ENCODE results near the gene HMBS. TPM values are rescaled to one million over a fixed set of nuclear protein-coding genes. Genes with fewer than 3 reads are reported as not detected.
A peak's percentile ranks its signal among the peaks of the same experiment; 100 is the strongest.
"Not testable (repeated sequence)": the region's sequence is repeated elsewhere in the genome, so short reads cannot be mapped to it uniquely, and the experiment has no call there.

Gene HMBS
- total and polyA plus RNA-seq, 4 donors: 10.5 to 224 (median 26.7) TPM

GRCh38 chr11:119057000-119057769 lies 27.5 kb upstream of the HMBS start, which contains the start of gene HYOU1:
Gene HYOU1, minus strand, starts transcription at chr11:119057205. Its CDS starts 1,045 bp downstream, at chr11:119056160.
- DNase-seq (ENCODE audit: low spot score): peak; percentile 99
- H3K27ac ChIP-seq (ENCODE audit: low read depth in 1 of 2, low read length in 2 of 2): peak within 1 kb of the TSS; percentile 81 to 86
- H3K9me3 ChIP-seq (ENCODE audit: control insufficient read depth in 4 of 4, low read length in 3 of 4): no peaks in the 10 kb centered on the region
- WGBS: under 1% methylated on average over 79 of the region's 79 CpGs
- H3K36me3 ChIP-seq (ENCODE audit: control insufficient read depth in 4 of 4, insufficient read depth in 3 of 4, low read depth in 1 of 4, low read length in 3 of 4): peaks cover 17 to 30% (median 25%) of the 10 kb centered on the region in 4 donors
- no peaks in the 10 kb centered on the region for H3K27me3 ChIP-seq (ENCODE audit: control insufficient read depth in 4 of 4, insufficient read depth in 4 of 4, low read length in 3 of 4)
- TF ChIP-seq GABPA (IDR thresholded peaks at IDR 0.05 in 1 of 2, conservative IDR thresholded peaks at IDR 0.05 in 1 of 2) (peak in 1 of 2 donors; percentile 87), YY1 (IDR thresholded peaks at IDR 0.05) (peak; percentile 82), RXRA (IDR thresholded peaks at IDR 0.05) (peak; percentile 64 to 77), FOXA1 (IDR thresholded peaks at IDR 0.05) (no peak), ATF3 (IDR thresholded peaks at IDR 0.05) (no peak), JUND (IDR thresholded peaks at IDR 0.05) (no peak), HNF4A (conservative IDR thresholded peaks at IDR 0.05) (peak in 1 of 2 donors; percentile 14), CTCF (IDR thresholded peaks at IDR 0.05; ENCODE audit: low read depth, low read length, missing input control) (peak; percentile 2), NR2F2 (IDR thresholded peaks at IDR 0.05) (peak; percentile 21), SP1 (IDR thresholded peaks at IDR 0.05) (peak; percentile 82), HNF4G (IDR thresholded peaks at IDR 0.05) (no peak), FOXA2 (IDR thresholded peaks at IDR 0.05) (no peak), TAF1 (conservative IDR thresholded peaks at IDR 0.05) (peak; percentile 68), EGR1 (IDR thresholded peaks at IDR 0.05; ENCODE audit: low read depth in 2 of 2) (peak in 1 of 2 donors; percentile 28), RAD21 (IDR thresholded peaks at IDR 0.05) (peak in 1 of 2 donors; percentile 53)
- TF ChIP-seq, protein P1, sequence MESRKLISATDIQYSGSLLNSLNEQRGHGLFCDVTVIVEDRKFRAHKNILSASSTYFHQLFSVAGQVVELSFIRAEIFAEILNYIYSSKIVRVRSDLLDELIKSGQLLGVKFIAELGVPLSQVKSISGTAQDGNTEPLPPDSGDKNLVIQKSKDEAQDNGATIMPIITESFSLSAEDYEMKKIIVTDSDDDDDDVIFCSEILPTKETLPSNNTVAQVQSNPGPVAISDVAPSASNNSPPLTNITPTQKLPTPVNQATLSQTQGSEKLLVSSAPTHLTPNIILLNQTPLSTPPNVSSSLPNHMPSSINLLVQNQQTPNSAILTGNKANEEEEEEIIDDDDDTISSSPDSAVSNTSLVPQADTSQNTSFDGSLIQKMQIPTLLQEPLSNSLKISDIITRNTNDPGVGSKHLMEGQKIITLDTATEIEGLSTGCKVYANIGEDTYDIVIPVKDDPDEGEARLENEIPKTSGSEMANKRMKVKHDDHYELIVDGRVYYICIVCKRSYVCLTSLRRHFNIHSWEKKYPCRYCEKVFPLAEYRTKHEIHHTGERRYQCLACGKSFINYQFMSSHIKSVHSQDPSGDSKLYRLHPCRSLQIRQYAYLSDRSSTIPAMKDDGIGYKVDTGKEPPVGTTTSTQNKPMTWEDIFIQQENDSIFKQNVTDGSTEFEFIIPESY (IDR thresholded peaks at IDR 0.05): no peak
- TF ChIP-seq, protein P2, sequence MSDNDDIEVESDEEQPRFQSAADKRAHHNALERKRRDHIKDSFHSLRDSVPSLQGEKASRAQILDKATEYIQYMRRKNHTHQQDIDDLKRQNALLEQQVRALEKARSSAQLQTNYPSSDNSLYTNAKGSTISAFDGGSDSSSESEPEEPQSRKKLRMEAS (IDR thresholded peaks at IDR 0.05): no peak
- TF ChIP-seq, protein P3, sequence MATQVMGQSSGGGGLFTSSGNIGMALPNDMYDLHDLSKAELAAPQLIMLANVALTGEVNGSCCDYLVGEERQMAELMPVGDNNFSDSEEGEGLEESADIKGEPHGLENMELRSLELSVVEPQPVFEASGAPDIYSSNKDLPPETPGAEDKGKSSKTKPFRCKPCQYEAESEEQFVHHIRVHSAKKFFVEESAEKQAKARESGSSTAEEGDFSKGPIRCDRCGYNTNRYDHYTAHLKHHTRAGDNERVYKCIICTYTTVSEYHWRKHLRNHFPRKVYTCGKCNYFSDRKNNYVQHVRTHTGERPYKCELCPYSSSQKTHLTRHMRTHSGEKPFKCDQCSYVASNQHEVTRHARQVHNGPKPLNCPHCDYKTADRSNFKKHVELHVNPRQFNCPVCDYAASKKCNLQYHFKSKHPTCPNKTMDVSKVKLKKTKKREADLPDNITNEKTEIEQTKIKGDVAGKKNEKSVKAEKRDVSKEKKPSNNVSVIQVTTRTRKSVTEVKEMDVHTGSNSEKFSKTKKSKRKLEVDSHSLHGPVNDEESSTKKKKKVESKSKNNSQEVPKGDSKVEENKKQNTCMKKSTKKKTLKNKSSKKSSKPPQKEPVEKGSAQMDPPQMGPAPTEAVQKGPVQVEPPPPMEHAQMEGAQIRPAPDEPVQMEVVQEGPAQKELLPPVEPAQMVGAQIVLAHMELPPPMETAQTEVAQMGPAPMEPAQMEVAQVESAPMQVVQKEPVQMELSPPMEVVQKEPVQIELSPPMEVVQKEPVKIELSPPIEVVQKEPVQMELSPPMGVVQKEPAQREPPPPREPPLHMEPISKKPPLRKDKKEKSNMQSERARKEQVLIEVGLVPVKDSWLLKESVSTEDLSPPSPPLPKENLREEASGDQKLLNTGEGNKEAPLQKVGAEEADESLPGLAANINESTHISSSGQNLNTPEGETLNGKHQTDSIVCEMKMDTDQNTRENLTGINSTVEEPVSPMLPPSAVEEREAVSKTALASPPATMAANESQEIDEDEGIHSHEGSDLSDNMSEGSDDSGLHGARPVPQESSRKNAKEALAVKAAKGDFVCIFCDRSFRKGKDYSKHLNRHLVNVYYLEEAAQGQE (IDR thresholded peaks at IDR 0.05): peak; percentile 70
- H3K9ac ChIP-seq (ENCODE audit: low read depth in 1 of 2, low read length in 2 of 2): peak within 1 kb of the TSS; percentile 75
- peaks cover 0 to 23% (median 16%) of the 10 kb centered on the region in 4 donors for H3K4me1 ChIP-seq (ENCODE audit: control insufficient read depth in 4 of 4, insufficient read depth in 4 of 4, low read length in 3 of 4)
- H3K4me3 ChIP-seq (ENCODE audit: low read depth in 1 of 3, low read length in 3 of 3): peak within 1 kb of the TSS; percentile 88 to 94 (median 90)

GRCh38 chr11:119059128-119059527 lies 25.6 kb upstream of the HMBS start:
- not testable (repeated sequence) for H3K9ac ChIP-seq (ENCODE audit: low read depth in 1 of 2, low read length in 2 of 2); H3K4me3 ChIP-seq (ENCODE audit: low read depth in 1 of 3, low read length in 3 of 3); H3K27me3 ChIP-seq (ENCODE audit: control insufficient read depth in 4 of 4, insufficient read depth in 4 of 4, low read length in 3 of 4); H3K27ac ChIP-seq (ENCODE audit: low read depth in 1 of 2, low read length in 2 of 2); DNase-seq (ENCODE audit: low spot score); H3K9me3 ChIP-seq (ENCODE audit: control insufficient read depth in 4 of 4, low read length in 3 of 4)
- peaks cover 6 to 11% (median 10%) of the 10 kb centered on the region in 4 donors for H3K36me3 ChIP-seq (ENCODE audit: control insufficient read depth in 4 of 4, insufficient read depth in 3 of 4, low read depth in 1 of 4, low read length in 3 of 4)
- 94% methylated on average over 31 of the region's 35 CpGs for WGBS
- H3K4me1 ChIP-seq (ENCODE audit: control insufficient read depth in 4 of 4, insufficient read depth in 4 of 4, low read length in 3 of 4): peaks cover 0 to 23% (median 16%) of the 10 kb centered on the region in 4 donors

All from liver (tissue), 9 donors.